NCI-H2081 (cell line): ENCODE data around the gene FAM193A.
"Not testable (repeated sequence)": the region's sequence is repeated elsewhere in the genome, so short reads cannot be mapped to it uniquely, and the experiment has no call there.

Experiments used
- DNase-seq, 2 experiments: peaks; one replicate each; lab custom pipeline; 2025; lab: John Stamatoyannopoulos, UW

The FAM193A gene

GRCh38 chr4:2578106-2578505 is 41.7 kb downstream of the FAM193A start:
- DNase-seq: no peak

GRCh38 chr4:2579910-2580309 is 43.5 kb downstream of the FAM193A start:
- DNase-seq: no peak

- no peak for DNase-seq
Observed at GRCh38 chr4:2583092-2583491, 46.6 kb downstream of the FAM193A start.

GRCh38 chr4:2583517-2583916 is 47.1 kb downstream of the FAM193A start:
- DNase-seq: no peak

- DNase-seq: no peak
Observed at GRCh38 chr4:2586502-2586901, 50.1 kb downstream of the FAM193A start.

- DNase-seq: no peak
Observed at GRCh38 chr4:2587213-2587823, 50.9 kb downstream of the FAM193A start.

- no peak for DNase-seq
Observed at GRCh38 chr4:2588259-2588658, 51.8 kb downstream of the FAM193A start.

- no peak for DNase-seq
Observed at GRCh38 chr4:2591189-2591588, 54.7 kb downstream of the FAM193A start.

GRCh38 chr4:2592014-2592413 is 55.6 kb downstream of the FAM193A start:
- not testable (repeated sequence) for DNase-seq

GRCh38 chr4:2592572-2592971 is 56.1 kb downstream of the FAM193A start:
- no peak for DNase-seq

GRCh38 chr4:2593003-2593402 is 56.6 kb downstream of the FAM193A start:
- DNase-seq: no peak

GRCh38 chr4:2595436-2595835 is 59.0 kb downstream of the FAM193A start:
- no peak for DNase-seq

GRCh38 chr4:2595952-2596552 is 59.6 kb downstream of the FAM193A start:
- DNase-seq: no peak

- no peak for DNase-seq
Observed at GRCh38 chr4:2596611-2597010, 60.2 kb downstream of the FAM193A start.

GRCh38 chr4:2598511-2599303 is 62.3 kb downstream of the FAM193A start:
- DNase-seq: no peak

GRCh38 chr4:2599304-2599654 is 62.8 kb downstream of the FAM193A start:
- no peak for DNase-seq

GRCh38 chr4:2600878-2601277 is 64.4 kb downstream of the FAM193A start:
- DNase-seq: no peak

GRCh38 chr4:2604614-2605013 is 68.2 kb downstream of the FAM193A start:
- no peak for DNase-seq

GRCh38 chr4:2606960-2607506 is 70.6 kb downstream of the FAM193A start:
- DNase-seq: no peak

- DNase-seq: no peak
Observed at GRCh38 chr4:2607822-2608221, 71.4 kb downstream of the FAM193A start.

- DNase-seq: no peak
Observed at GRCh38 chr4:2608291-2608690, 71.8 kb downstream of the FAM193A start.

GRCh38 chr4:2615821-2616220 is 79.4 kb downstream of the FAM193A start:
- no peak for DNase-seq

- no peak for DNase-seq
Observed at GRCh38 chr4:2617955-2618354, 81.5 kb downstream of the FAM193A start.
